NK-92 (cell line): Measurements from ENCODE around the gene ENOX1.

Experiments used
- DNase-seq: peaks from one replicate; lab custom pipeline; 2025; ENCODE audit not compliant: unreplicated experiment; lab: John Stamatoyannopoulos, UW

ENOX1 gene

GRCh38 chr13:43401361-43401760 is 385.4 kb downstream of the ENOX1 start:
- no peak for DNase-seq

- no peak for DNase-seq
Measured at GRCh38 chr13:43397111-43397510, 389.7 kb downstream of the ENOX1 start.

- DNase-seq = no peak
Measured at GRCh38 chr13:43391036-43391435, 395.7 kb downstream of the ENOX1 start.

GRCh38 chr13:43390619-43391018 is 396.2 kb downstream of the ENOX1 start:
- no peak for DNase-seq

GRCh38 chr13:43389983-43390382 is 396.8 kb downstream of the ENOX1 start:
- DNase-seq = no peak

- no peak for DNase-seq
Measured at GRCh38 chr13:43389573-43389972, 397.2 kb downstream of the ENOX1 start.

DNA sequence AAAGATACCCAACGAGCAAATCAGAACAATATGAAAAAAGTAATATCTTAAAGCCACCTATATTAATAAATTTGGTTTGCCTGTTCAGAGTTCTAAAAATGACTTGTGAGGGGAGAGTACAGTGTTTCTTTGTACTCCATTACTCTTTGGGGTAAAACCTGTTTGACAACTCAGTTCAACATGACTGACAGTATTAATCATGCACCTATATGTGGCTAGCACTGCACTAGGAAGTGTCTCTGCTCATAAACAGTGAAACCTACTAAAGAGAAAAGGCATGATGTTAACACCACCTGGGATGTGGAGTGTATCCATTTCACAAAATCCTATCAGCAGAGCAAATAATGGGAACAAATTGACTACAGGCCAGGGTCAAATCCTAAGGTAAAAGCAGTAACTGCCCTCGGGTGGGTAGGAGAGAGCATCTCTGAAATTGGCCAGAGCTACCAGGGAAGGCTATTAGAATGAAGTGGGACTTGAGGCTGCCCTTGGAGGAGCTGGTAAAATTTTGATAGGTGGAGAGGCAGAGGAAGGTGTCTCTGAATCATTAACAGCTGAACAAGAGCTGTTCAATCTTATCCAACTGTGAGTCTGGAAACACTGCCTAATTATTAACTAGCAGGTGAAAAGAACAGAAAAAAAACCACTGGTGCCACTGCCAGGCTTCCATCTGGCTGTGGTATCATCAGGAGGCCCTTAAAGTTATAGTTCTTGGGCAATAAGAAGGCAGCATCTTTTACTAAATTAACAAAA is 398.3 kb downstream of the ENOX1 start:
- no peak for DNase-seq

- DNase-seq = no peak
Measured at GRCh38 chr13:43387880-43388279, 398.9 kb downstream of the ENOX1 start.

GRCh38 chr13:43383498-43384165 is 403.1 kb downstream of the ENOX1 start:
- no peak for DNase-seq

DNA sequence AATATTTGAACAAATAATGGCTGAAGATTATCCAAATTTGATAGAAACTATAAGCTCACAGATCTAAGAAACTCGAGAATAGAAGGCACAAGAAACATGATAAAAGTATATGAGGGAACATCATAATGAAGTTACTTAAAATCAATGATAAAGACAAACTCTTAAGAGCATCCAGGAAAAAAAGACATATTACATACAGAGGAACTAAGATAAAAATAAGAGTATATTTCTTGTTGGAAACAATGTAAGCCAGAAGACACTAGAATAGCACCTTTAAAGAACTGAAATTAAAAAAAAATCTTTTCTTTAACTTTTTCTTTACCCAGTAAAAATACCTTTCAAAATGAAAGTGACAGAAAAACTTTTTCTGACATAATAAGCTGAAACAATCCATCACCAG is 407.0 kb downstream of the ENOX1 start:
- no peak for DNase-seq

- no peak for DNase-seq
Measured at GRCh38 chr13:43377973-43378372, 408.8 kb downstream of the ENOX1 start.

DNA sequence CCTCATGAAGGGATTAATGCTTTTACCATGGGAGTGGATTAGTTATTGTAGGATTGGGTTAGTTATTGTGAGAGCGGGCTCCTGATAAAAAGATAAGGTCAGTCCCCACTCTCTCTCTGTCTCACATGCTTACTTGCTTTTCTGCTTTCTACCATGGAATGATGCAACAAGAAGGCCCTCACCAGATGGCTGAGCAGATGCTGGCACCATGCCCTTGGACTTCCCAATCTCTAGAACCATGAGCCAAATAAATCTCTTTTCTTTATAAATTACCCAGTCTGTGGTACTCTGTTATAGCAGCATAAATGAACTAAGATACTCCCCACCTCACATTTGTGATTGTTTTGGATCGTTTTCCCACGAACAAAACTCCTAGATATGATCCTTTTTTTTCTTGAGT is 409.6 kb downstream of the ENOX1 start:
- no peak for DNase-seq

- no peak for DNase-seq
Measured at GRCh38 chr13:43376596-43376995, 410.2 kb downstream of the ENOX1 start.

DNA sequence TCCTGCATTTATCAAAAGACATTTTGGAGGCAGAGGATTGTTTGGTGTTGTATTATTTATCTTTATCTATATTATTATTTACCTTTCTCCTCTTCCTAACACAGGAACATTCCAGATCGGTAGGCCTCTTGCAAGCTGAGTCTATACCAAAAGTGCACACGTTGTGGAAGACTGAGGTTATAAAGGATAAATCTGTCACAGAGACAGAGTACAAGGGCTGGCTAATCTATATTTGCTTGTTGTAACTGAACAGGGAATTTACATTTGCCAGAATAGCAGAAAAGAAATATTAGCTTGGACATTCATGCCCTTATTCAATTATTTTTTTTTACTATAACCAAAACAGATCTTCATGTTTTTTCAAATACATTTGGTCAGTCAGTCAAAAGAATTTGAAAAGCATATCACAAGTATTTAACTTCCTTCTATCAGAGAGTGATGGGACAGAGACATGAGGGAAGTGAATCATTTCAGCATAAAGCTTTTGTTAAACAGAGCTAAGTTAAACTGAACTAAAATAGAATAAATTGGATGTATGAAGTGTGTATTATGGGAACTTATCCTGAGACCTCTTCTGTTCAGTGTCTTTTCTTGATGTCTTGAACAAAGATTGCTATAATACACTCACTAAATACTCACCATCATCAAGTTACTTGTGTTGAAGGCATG is 410.8 kb downstream of the ENOX1 start:
- DNase-seq = no peak

DNA sequence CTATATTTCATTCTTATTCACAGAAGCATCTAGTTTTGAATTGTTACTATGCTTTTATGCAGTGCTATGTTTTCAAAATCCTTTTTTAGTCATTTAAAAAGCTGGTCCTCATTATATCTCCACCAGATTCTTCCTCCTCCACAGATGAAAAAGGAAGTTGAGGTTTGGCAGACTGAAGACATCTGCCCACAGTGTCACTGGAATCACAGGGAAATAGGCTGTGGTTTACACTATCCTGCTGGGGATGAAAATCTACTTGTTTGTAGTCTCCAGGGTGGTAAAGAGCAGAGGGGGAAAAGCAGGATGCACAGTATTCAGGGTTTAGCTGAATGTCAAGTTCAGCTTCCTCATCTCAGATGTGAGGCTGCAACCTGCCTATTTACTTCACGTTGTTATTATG is 412.2 kb downstream of the ENOX1 start:
- no peak for DNase-seq

DNA sequence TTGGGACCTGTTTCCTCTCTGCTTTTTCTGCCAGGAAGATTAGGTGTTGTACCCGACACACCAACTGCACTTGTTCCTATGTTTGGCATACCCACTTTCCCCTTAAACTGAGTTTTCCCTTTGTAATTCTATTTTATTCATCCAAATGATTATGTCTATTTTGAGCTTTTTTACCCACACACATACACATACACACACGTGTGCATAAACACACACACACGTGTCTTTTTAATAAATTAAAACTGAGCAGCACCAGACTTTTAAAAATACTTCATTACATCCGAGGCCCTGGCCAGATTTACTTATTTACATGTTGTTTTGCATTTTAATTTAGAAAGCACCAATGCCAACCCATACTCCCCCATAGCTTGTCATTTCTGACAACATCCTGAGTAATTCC is 413.4 kb downstream of the ENOX1 start:
- no peak for DNase-seq

DNA sequence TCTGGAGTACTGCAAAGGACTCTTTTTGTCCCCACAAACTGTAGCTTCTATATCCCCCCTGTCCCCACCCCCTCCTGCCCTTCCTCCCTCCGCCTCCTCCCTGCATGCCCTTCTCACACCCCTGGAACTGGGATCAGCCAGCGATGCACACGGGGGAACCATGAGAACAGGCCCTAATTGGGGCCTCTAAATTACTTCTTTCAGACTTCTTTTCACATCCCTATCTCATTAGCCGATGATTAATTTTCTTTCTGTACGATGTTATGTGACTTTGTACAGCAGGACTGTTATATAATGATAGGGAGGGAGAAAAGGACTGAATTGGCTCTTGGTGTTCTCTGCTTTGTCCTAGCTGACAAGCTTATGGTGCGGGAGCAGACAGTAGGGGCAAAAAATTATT is 415.9 kb downstream of the ENOX1 start:
- no peak for DNase-seq

DNA sequence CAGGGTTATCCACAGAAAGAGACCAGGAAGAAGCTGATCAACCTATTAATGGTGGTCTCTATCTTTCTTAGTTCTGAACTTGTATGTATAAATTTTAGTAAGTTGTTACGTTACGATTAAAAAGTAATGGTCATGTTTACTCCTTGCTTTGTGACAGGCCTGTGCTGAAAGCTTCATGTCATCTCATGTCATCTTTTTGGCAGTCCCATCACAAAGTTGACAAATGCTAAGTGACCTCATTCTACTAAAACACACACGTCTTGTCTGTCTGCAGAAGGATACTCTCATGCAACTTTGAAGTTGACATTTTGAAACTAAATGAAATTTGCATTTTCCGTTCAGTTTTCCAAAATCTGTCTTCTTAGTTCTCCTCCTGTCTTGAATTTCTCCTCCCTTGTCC is 417.5 kb downstream of the ENOX1 start:
- DNase-seq = no peak

DNA sequence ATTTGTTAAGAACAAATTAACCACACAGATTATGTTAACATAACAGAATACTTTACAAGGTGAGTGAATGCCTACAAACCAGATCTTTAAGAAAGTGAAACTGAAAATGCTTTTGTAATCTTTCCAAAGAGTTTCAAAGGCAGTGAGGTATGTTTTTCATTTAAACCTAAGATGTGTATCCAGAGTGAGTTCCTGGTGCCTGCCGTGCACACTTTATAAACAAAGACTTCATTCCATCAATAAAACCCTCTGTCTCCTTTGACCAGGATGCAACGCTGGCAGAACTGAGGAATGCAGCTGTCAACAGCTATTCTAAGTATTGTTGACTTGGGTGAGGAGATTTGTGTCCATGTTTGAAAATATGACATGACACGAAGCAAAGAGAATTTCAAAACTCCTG is 418.8 kb downstream of the ENOX1 start:
- DNase-seq = no peak

DNA sequence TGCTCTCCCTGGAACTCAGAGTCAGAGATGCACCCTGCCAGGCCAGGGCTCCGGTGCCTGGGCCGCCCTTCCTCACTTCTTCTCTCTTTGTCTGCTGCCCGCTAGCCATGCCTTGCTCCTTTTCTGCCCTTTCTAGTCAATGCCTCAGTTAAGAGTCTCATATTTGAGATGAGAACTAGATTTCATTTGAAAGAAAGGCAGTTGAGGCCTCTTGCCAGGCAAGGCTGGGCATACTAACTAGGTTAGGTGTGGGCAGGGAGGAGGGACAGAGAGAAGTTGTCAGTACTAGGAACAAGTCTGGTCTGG is 421.8 kb downstream of the ENOX1 start:
- no peak for DNase-seq

- no peak for DNase-seq
Measured at GRCh38 chr13:43364210-43365038, 422.3 kb downstream of the ENOX1 start.
